HepG2 (cell line): ENCODE measurements around the gene FLAD1. TPM values are rescaled to one million over a fixed set of nuclear protein-coding genes. Genes with fewer than 3 reads are reported as not detected.
A peak's percentile ranks its signal among the peaks of the same experiment; 100 is the strongest.

Experiments used
- CENPT ChIP-seq: sonication (generic); formaldehyde crosslinking; IDR thresholded peaks from 2 replicates; pipeline ENCODE4 v1.8.0; 2022; ENCODE audit warnings: low read depth, mild to moderate bottlenecking, moderate library complexity, missing genetic modification reagents
- ELF3 ChIP-seq: IDR thresholded peaks from 2 replicates; pipeline ENCODE4 v1.6.1; 2016; ENCODE audit warnings: missing genetic modification reagents, missing compliant biosample characterization
- FLYWCH1 ChIP-seq: sonication (generic); formaldehyde crosslinking; IDR thresholded peaks from 2 replicates; pipeline ENCODE4 v1.8.1; 2023; ENCODE audit warnings: mild to moderate bottlenecking, missing genetic modification reagents
- HMG20B ChIP-seq: conservative IDR thresholded peaks from 2 replicates; pipeline ENCODE4 v1.6.1; 2016; ENCODE audit warnings: missing genetic modification reagents, missing compliant biosample characterization
- IKZF4 ChIP-seq: sonication (generic); formaldehyde crosslinking; IDR thresholded peaks from 2 replicates; pipeline ENCODE4 v1.5.1; 2020; ENCODE audit warnings: borderline replicate concordance, mild to moderate bottlenecking, low read depth, missing genetic modification reagents; ENCODE audit errors: not compliant biosample characterization
- KLF16 ChIP-seq, 2 experiments: sonication (generic) in 1 of 2; formaldehyde crosslinking in 1 of 2; IDR thresholded peaks; 2 replicates each; pipeline versions ENCODE4 v1.6.1 to v1.8.0; 2016 to 2023; ENCODE audit warnings: missing genetic modification reagents in 2 of 2, missing compliant biosample characterization in 1 of 2
- MXI1 ChIP-seq: IDR thresholded peaks from 3 replicates; pipeline ENCODE4 v1.6.1; 2012; ENCODE audit warnings: low read depth, low read length, inconsistent platforms, borderline replicate concordance
- PHF8 ChIP-seq: sonication (generic); formaldehyde crosslinking; IDR thresholded peaks from 2 replicates; pipeline ENCODE4 v1.5.0; 2020; ENCODE audit warnings: missing genetic modification reagents
- RORA ChIP-seq: sonication (generic); formaldehyde crosslinking; IDR thresholded peaks from 2 replicates; pipeline ENCODE4 v1.5.0; 2020; ENCODE audit warnings: mild to moderate bottlenecking, missing genetic modification reagents, moderate library complexity
- TEAD2 ChIP-seq: sonication (generic); formaldehyde crosslinking; IDR thresholded peaks from 2 replicates; pipeline ENCODE4 v1.9.0; 2021; ENCODE audit warnings: missing genetic modification reagents
- TEF ChIP-seq: sonication (generic); formaldehyde crosslinking; IDR thresholded peaks from 2 replicates; pipeline ENCODE4 v1.5.0; 2020; ENCODE audit warnings: missing genetic modification reagents
- ZBTB7A ChIP-seq: sonication (generic); formaldehyde crosslinking; IDR thresholded peaks from 2 replicates; pipeline ENCODE4 v1.8.0; 2022; ENCODE audit warnings: mild to moderate bottlenecking, missing genetic modification reagents
- ZNF180 ChIP-seq: sonication (generic); formaldehyde crosslinking; IDR thresholded peaks from 2 replicates; pipeline ENCODE4 v1.4.0; 2020; ENCODE audit warnings: low read depth, missing genetic modification reagents, borderline replicate concordance
- ZNF24 ChIP-seq: fragments of 450-650 bp; IDR thresholded peaks from 2 replicates; pipeline ENCODE4 v1.6.1; 2017; ENCODE audit warnings: antibody characterized with exemption, mild to moderate bottlenecking
- ZNF451 ChIP-seq: sonication (generic); formaldehyde crosslinking; IDR thresholded peaks from 2 replicates; pipeline ENCODE4 v1.5.0; 2020; ENCODE audit warnings: mild to moderate bottlenecking, missing genetic modification reagents
- ZNF570 ChIP-seq: sonication (generic); formaldehyde crosslinking; IDR thresholded peaks from 2 replicates; pipeline ENCODE4 v1.4.0; 2020; ENCODE audit warnings: mild to moderate bottlenecking, missing genetic modification reagents, borderline replicate concordance
- ZNF616 ChIP-seq: sonication (generic); formaldehyde crosslinking; IDR thresholded peaks from 2 replicates; pipeline ENCODE4 v1.5.0; 2020; ENCODE audit warnings: low read depth, mild to moderate bottlenecking, missing genetic modification reagents
- ZNF629 ChIP-seq: sonication (generic); formaldehyde crosslinking; conservative IDR thresholded peaks from 2 replicates; pipeline ENCODE4 v1.5.0; 2020; ENCODE audit warnings: missing genetic modification reagents
- ZNF737 ChIP-seq: sonication (generic); formaldehyde crosslinking; IDR thresholded peaks from 2 replicates; pipeline ENCODE4 v1.5.0; 2020; ENCODE audit warnings: missing genetic modification reagents, mild to moderate bottlenecking, borderline replicate concordance
- ZNF747 ChIP-seq: sonication (generic); formaldehyde crosslinking; IDR thresholded peaks from 2 replicates; pipeline ENCODE4 v1.8.1; 2023; ENCODE audit warnings: missing genetic modification reagents, mild to moderate bottlenecking, borderline replicate concordance
- ZNF850 ChIP-seq: sonication (generic); formaldehyde crosslinking; conservative IDR thresholded peaks from 2 replicates; pipeline ENCODE4 v1.9.0; 2021; ENCODE audit warnings: mild to moderate bottlenecking, missing genetic modification reagents
- polyA plus RNA-seq, 8 experiments: library from polyadenylated mRNA; depleted of rRNA in 3 of 8; stranded (reverse) in 7 of 8; unstranded in 1 of 8; fragments of >200 nt; fragmentation: Illumina TruSeq in 4 of 8; extraction: Trizol in 4 of 8; gene quantifications; 2 replicates each; pipeline versions ENCODE4 v1.2.1 to v1.2.3, GENCODE V29; 2011 to 2016; ENCODE audit warnings: low read depth in 4 of 8, missing spikeins in 1 of 8, mixed read lengths in 1 of 8; ENCODE audit not compliant: insufficient read depth in 1 of 8
- total RNA-seq, 5 experiments: library from RNA; depleted of rRNA; stranded (reverse); fragments of >200 nt; fragmentation: Illumina TruSeq; extraction: Trizol; gene quantifications; 2 replicates each; pipeline ENCODE4 v1.2.3, GENCODE V29; 2016; ENCODE audit warnings: low read depth in 1 of 5
- TF ChIP-seq, protein P1 (sequence below), 2 experiments: IDR thresholded peaks; 2 replicates each; pipeline ENCODE4 v1.6.1; 2011 to 2012; ENCODE audit warnings: low read length in 2 of 2, borderline replicate concordance in 1 of 2, low read depth in 1 of 2, mild to moderate bottlenecking in 1 of 2, moderate library complexity in 1 of 2
- TF ChIP-seq, protein P2 (sequence below): sonication (generic); formaldehyde crosslinking; IDR thresholded peaks from 2 replicates; pipeline ENCODE4 v1.8.0; 2022; ENCODE audit warnings: mild to moderate bottlenecking, missing genetic modification reagents

FLAD1 gene
- total and polyA plus RNA-seq, 2 of the 13 experiments (the other 11 are each of a cell fraction or from before 2014, with no cell fraction given): 25.9 to 32.8 TPM

- TF ChIP-seq, protein P1, sequence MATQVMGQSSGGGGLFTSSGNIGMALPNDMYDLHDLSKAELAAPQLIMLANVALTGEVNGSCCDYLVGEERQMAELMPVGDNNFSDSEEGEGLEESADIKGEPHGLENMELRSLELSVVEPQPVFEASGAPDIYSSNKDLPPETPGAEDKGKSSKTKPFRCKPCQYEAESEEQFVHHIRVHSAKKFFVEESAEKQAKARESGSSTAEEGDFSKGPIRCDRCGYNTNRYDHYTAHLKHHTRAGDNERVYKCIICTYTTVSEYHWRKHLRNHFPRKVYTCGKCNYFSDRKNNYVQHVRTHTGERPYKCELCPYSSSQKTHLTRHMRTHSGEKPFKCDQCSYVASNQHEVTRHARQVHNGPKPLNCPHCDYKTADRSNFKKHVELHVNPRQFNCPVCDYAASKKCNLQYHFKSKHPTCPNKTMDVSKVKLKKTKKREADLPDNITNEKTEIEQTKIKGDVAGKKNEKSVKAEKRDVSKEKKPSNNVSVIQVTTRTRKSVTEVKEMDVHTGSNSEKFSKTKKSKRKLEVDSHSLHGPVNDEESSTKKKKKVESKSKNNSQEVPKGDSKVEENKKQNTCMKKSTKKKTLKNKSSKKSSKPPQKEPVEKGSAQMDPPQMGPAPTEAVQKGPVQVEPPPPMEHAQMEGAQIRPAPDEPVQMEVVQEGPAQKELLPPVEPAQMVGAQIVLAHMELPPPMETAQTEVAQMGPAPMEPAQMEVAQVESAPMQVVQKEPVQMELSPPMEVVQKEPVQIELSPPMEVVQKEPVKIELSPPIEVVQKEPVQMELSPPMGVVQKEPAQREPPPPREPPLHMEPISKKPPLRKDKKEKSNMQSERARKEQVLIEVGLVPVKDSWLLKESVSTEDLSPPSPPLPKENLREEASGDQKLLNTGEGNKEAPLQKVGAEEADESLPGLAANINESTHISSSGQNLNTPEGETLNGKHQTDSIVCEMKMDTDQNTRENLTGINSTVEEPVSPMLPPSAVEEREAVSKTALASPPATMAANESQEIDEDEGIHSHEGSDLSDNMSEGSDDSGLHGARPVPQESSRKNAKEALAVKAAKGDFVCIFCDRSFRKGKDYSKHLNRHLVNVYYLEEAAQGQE (IDR thresholded peaks at IDR 0.05; ENCODE audit: borderline replicate concordance in 1 of 2, low read depth in 1 of 2, low read length in 2 of 2): no peak
- TF ChIP-seq, protein P2, sequence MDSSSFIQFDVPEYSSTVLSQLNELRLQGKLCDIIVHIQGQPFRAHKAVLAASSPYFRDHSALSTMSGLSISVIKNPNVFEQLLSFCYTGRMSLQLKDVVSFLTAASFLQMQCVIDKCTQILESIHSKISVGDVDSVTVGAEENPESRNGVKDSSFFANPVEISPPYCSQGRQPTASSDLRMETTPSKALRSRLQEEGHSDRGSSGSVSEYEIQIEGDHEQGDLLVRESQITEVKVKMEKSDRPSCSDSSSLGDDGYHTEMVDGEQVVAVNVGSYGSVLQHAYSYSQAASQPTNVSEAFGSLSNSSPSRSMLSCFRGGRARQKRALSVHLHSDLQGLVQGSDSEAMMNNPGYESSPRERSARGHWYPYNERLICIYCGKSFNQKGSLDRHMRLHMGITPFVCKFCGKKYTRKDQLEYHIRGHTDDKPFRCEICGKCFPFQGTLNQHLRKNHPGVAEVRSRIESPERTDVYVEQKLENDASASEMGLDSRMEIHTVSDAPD (CRISPR knock-in tag): peak; percentile 95
- TF ChIP-seq TEAD2 (CRISPR knock-in tag): peak; percentile 95
- TF ChIP-seq ZNF451 (CRISPR knock-in tag): peak; percentile 100
- TF ChIP-seq ELF3 (CRISPR knock-in tag): peak; percentile 98
- TF ChIP-seq ZNF24: no peak
- TF ChIP-seq ZNF850 (CRISPR knock-in tag): no peak
- TF ChIP-seq ZNF629 (CRISPR knock-in tag): peak; percentile 59
- TF ChIP-seq ZNF747 (CRISPR knock-in tag): peak; percentile 99
- peak; percentile 99 for TF ChIP-seq FLYWCH1 (CRISPR knock-in tag)
- TF ChIP-seq KLF16 (CRISPR knock-in tag; IDR thresholded peaks at IDR 0.05): peak; percentile 90 to 93
- peak; percentile 99 for TF ChIP-seq IKZF4 (CRISPR knock-in tag)
- peak; percentile 67 for TF ChIP-seq HMG20B (CRISPR knock-in tag)
- no peak; the same call in 1 of the 2 replicates for TF ChIP-seq ZNF737 (CRISPR knock-in tag)
- peak; percentile 60 for TF ChIP-seq PHF8
- TF ChIP-seq TEF (CRISPR knock-in tag): peak; percentile 79; the same call in 1 of the 2 replicates
- TF ChIP-seq ZNF570: peak; percentile 97; the same call in 1 of the 2 replicates
- TF ChIP-seq RORA: no peak
- TF ChIP-seq ZBTB7A (CRISPR knock-in tag): peak; percentile 96
- 0 out of 2 replicates have a peak, but pooled peaks have one; percentile 6 for TF ChIP-seq ZNF180 (CRISPR knock-in tag)
- TF ChIP-seq ZNF616 (CRISPR knock-in tag): peak; percentile 99
- peak; percentile 99 for TF ChIP-seq CENPT (CRISPR knock-in tag)
- peak; percentile 81; the same call in 2 of the 3 replicates for TF ChIP-seq MXI1
These were observed 46.5 kb upstream of the FLAD1 start, which contains the start of gene PMVK (continued) for GRCh38 chr1:154936555-154937084.
